Stimulated activated CD8-positive, alpha-beta memory T cell treated with anti-CD3 and anti-CD28 coated beads, Interleukin-4, amount 100 ng/mL, for 48 hours (primary cell): ENCODE data around the gene ARHGAP11A.
"Not testable (repeated sequence)": the region's sequence is repeated elsewhere in the genome, so short reads cannot be mapped to it uniquely, and the experiment has no call there.

Source experiments
- DNase-seq: peaks from one replicate; pipeline ENCODE4 v3.0.0-alpha.2; 2020

ARHGAP11A gene, protein sequence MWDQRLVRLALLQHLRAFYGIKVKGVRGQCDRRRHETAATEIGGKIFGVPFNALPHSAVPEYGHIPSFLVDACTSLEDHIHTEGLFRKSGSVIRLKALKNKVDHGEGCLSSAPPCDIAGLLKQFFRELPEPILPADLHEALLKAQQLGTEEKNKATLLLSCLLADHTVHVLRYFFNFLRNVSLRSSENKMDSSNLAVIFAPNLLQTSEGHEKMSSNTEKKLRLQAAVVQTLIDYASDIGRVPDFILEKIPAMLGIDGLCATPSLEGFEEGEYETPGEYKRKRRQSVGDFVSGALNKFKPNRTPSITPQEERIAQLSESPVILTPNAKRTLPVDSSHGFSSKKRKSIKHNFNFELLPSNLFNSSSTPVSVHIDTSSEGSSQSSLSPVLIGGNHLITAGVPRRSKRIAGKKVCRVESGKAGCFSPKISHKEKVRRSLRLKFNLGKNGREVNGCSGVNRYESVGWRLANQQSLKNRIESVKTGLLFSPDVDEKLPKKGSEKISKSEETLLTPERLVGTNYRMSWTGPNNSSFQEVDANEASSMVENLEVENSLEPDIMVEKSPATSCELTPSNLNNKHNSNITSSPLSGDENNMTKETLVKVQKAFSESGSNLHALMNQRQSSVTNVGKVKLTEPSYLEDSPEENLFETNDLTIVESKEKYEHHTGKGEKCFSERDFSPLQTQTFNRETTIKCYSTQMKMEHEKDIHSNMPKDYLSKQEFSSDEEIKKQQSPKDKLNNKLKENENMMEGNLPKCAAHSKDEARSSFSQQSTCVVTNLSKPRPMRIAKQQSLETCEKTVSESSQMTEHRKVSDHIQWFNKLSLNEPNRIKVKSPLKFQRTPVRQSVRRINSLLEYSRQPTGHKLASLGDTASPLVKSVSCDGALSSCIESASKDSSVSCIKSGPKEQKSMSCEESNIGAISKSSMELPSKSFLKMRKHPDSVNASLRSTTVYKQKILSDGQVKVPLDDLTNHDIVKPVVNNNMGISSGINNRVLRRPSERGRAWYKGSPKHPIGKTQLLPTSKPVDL

DNA sequence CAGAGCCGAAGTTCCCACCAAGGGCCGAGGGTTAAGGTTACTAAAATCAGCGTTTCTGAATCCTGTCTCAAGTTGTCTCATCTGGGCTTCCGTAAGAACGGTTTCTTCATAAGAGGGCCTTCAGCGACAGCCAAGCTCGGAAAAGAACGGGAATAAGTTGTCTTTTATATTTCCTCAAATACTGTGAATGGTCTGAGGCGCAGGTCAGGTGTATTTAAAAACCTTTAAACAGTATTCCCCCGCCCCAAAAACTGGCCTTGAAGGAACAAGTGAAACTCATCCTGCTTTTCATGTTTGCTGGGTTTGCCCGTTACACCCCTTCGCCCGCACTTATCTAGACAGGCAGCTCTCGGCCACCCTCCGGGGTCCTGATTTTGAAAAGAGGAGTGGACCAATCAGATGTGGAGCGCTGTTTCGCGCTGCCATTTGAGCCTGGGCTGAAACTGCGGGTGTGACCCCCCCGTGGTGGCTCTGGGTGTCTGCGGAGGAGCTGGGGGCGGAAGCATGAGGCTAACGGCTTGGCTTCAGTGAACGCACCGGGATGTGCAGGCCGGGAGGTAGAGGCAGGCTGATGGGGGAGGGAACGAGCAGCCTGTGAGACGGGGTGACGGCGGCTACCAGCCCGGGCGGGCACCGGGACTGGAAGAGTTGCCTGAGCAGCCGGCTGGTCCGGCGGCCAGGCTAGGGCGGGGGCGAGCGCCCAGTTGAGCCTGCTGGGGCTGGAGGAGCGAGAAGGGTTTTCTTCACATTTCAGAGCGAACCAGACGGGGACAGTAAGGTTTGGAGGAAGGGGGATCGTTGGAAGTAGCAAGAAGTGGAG lies at the start of gene ARHGAP11A:
Gene ARHGAP11A, plus strand, starts transcription at position 454 of the 820 bp plus-strand sequence. CDS start 708 bp downstream, outside the sequence.
- DNase-seq = peak; percentile 87

DNA sequence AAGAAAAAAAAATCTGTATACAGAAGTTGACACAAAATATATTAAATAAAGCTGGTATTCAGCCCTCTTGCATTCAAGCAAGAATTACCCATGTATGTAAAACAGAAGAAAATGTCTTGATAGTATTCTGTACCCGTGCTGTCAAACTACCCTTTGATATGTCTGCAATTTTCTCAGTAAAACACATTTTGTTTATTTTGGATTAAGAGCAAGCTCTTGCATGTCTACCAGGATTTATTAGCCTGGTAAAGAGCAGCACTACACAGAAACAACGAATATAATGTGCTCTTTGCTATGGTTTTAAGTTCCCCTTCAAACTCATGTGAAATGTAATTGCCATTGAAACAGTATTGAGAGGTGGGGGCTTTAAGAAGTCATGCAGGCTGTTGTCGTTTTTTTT lies 46.3 kb upstream of the ARHGAP11A start:
- not testable (repeated sequence) for DNase-seq

DNA sequence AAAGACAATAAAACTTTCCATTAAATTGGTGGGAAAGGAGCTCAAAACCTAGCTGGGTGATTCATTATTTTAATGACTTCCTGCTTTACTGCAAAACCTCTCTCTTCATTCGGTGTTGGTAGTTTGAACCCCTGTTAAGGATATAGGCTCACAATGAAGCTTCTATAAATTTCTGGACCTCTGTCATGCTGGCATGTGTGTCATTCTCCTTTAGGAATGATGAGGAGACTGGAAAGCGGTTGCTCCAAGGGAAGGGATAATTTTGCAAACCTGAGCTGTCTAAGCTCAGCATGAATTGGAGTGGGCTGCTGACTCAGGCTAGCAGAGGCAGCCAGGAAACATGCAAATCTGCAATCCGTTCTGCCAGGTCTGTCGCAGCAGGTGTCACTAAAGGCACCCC lies 36.8 kb upstream of the ARHGAP11A start:
- not testable (repeated sequence) for DNase-seq

DNA sequence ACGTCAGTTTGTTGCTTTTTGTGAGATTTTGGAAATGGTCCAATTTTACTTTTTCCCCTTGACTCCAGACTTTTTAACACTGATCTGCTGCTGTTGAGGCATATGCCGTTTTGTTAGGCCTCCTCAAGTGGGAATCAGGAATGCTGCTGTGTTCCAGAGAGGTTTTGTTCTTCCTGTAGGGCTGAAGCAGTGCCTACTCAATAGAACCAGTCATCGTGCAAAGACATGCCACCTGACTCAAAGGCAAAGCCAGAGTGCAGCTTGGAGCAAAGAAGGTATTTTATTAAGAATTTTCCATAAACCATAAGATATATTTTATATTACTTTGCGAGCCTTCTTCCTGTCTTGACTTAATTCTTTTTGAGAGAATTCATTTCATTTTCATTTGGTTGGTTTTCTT lies 29.5 kb upstream of the ARHGAP11A start:
- DNase-seq = not testable (repeated sequence)

DNA sequence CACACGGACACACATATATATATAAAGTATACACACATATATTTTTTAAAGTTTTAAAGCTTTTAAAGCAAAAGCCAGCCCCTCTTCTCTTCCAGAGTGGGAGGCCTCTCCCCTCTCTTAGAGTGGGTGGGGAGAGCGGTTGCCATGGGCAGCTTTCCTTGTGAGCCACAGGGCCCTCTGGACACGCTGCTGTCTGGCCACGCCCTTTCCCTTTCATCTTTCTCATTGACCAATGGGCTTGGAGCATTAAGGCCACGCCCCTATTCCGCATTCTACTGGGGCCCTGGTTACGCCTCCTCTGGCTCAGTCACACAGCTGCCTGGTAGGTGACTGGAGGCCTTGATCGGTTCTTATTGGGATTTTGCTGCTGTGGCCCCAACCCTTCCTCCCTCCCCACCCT lies 22.2 kb upstream of the ARHGAP11A start, which contains the start of gene GOLGA8N:
Gene GOLGA8N, plus strand, starts transcription at position 306 of the 400 bp plus-strand sequence.
- DNase-seq = not testable (repeated sequence)

DNA sequence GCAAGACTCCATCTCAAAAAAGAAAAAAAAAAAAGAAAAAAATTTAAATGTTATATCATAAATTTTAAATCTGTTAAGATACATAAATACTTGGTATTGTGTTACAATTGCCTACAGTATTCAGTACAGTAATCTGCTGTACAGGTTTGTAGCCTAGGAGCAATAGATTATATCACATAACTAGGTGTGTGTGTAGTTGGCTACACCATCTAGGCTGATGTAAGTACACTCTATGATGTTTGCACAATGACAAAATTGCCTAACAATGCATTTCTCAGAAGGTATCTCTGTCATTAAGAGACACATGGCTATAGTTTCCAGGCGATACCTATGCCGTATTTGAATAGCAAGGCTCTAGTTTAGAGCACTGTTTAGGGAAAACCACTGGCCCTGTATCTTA lies 5.8 kb upstream of the ARHGAP11A start:
- DNase-seq = not testable (repeated sequence)

DNA sequence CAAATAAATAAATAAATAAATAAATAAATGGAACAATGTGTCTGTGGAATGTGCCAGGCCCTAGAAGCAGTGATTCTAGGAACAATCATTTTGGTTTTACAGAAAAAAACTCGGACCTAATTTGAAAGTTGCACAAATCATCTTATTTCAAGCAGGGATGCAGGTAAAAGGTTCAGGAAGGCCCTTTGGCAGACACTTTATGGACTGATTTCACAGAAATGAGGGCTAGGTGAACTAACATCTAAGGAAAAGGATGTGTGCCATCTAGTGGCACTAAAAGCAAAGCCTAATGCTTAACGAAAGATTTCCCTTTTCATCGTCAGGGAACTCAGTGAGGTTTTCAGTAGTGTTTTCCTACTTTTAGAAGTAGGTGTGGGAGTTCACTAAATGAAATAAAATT lies 4.6 kb upstream of the ARHGAP11A start:
- DNase-seq = not testable (repeated sequence)

DNA sequence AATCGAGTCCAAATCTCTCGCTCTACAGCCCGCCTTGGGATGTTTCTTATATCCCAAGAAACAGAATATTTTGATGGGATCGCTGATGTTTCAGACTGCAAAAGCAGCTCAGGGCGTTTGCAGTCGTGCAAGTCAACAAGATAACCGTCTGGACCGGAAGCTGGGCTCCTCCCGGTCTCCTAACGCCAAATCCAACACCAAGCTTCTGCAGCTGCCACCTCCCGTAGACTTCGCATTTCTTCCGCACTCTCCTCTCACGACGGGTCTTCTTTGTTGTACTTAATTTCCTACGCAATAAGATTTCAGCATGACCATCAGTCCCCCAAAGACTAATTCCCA lies 623 bp upstream of the ARHGAP11A start:
- not testable (repeated sequence) for DNase-seq

DNA sequence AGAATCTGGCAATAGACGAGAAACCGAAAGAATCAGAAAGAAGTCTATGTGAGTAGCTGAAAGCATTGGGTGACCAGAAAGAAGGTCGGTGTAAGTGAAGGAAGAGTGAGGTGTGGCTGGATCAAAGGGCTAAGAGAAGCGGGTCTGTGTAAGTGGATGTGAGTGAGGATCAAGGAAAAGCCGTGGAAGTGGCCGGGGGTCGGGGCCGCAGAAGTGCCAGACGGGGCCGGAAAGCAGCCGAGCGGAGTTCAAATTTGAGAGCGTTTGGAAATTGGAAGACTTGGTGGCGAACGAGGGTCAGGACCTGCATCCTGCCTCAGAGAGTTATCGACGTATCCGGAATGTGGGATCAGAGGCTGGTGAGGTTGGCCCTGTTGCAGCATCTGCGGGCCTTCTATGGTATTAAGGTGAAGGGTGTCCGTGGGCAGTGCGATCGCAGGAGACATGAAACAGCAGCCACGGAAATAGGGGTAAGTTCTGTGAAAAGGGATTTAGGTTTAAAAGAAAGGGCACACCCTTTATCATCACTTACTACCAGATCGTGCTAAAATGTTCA lies 645 bp downstream of the ARHGAP11A start:
- peak; percentile 33 for DNase-seq

DNA sequence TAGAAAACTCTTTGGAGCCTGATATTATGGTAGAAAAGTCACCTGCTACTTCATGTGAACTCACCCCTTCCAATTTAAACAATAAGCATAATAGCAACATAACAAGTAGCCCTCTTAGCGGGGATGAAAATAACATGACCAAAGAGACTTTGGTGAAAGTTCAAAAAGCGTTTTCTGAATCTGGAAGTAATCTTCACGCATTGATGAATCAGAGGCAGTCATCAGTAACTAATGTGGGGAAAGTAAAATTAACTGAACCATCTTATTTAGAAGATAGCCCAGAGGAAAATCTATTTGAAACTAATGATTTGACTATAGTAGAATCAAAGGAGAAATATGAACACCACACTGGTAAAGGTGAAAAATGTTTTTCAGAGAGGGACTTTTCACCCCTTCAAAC lies 21.1 kb downstream of the ARHGAP11A start:
- no peak for DNase-seq

DNA sequence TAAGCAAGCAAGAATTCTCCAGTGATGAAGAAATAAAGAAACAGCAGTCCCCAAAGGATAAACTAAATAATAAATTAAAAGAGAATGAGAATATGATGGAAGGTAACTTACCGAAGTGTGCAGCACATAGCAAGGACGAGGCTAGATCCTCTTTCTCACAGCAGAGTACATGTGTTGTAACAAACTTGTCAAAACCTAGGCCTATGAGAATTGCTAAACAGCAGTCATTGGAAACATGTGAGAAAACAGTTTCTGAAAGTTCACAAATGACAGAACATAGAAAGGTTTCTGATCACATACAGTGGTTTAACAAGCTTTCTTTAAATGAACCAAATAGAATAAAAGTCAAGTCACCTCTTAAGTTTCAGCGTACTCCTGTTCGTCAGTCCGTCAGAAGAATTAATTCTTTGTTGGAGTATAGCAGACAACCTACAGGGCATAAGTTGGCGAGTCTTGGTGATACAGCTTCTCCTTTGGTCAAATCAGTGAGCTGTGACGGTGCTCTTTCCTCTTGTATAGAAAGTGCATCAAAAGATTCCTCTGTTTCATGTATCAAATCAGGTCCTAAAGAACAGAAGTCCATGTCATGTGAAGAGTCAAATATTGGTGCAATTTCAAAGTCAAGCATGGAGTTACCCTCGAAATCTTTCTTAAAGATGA lies 21.7 kb downstream of the ARHGAP11A start:
- DNase-seq = no peak

DNA sequence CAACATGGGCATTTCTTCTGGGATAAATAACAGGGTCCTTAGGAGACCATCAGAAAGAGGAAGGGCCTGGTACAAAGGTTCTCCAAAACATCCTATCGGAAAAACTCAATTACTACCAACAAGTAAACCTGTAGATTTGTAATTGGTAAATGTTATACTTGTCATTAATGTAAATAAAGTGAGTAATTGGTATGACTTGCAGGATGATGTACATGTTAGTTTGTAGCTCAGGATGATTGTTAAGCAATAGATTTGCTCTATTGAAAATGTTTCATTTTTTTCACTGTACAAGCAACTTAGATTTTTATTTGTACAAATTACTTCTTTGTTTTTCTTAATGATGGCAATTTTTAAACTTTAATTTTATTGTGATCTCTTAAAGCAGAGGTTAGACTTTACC lies 22.4 kb downstream of the ARHGAP11A start:
- no peak for DNase-seq

DNA sequence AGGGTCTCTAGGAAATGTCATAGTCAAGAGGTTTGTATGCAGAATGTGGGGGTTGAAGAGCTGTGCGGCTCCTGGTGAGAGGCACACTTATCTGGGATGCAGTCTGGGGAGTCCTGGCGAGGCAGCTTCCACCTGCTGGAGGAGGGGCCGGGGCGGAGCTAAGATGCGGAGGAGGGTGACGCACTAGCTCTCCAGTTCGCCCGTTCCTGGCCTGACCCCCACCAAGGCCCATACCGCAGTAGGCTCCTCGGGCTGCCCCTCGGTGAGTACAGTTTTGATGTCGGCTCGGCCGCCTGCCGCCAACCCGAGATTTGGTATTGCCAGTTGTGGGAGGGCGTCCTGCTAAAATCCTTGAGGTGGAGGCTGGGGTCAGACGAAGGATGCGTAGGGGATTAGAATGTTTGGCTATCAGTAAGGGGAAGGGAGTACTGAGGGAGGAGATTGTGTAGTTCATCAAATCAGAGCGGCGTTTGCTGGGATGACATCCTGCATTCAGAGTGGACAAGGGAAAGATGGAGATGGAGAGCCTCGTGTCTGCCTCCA lies 26.3 kb downstream of the ARHGAP11A start, which contains the start of gene SCG5:
Gene SCG5, plus strand, starts transcription at position 194 of the 543 bp plus-strand sequence. CDS start 1,883 bp downstream, outside the sequence.
- DNase-seq = no peak

DNA sequence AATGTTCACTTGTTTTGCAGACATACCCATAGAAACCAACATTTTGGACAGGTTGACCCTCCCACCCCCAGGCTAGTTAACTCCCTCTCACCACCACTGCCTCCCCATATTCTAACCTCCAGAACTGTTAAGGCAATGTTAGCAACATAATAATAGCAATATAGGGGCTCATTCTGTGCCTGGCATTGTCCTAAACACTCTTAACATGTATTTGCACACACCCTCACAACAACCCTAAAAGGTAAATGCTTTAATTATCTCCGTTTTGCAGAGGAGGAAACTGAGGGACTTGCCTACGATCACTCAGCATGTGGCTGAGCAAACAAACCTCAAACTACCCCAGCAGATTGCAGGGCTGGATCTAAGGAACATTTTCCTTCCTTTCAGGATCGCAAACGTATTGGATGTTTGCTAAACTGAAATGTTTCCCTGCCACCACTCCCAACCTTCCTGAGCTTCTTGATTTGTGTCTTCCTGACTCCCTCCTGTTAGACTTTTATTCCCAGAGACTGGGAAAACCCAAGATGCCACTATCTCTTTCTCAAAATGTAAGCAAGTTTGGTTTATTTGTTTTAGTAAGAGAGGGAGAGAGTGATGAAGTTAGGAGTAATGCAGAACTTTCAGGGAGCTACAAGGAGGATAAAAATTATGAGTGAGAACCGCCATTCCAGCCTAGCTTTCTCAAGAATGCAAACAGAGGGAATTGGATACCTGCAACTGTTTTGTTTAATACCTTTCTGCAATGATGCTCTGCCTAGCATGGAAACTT lies 27.5 kb downstream of the ARHGAP11A start:
- DNase-seq = no peak

DNA sequence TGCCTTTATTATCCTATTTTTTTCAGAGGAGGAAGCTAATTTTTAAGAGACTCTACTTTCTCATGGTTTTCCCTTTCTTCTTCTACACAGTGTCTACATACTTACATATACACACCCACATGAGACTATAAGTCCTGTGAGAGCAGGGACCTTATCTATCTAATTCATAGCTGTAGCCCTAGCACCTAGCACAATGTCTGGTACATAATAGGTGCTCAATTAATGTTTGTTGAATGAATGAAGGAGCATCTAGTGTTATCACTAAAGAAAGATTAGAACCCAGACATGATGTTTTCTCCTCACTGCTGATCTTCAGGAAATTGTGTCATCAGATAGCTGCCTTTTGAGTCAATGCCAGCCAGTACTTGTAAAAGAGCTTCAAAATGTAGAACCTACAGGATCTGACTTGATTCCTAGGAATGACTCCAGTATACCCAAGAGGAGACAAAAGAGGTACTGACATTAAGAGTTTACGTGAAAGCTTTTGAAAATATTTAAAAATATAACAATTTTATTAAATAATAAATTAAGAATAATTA lies 28.7 kb downstream of the ARHGAP11A start:
- no peak for DNase-seq

DNA sequence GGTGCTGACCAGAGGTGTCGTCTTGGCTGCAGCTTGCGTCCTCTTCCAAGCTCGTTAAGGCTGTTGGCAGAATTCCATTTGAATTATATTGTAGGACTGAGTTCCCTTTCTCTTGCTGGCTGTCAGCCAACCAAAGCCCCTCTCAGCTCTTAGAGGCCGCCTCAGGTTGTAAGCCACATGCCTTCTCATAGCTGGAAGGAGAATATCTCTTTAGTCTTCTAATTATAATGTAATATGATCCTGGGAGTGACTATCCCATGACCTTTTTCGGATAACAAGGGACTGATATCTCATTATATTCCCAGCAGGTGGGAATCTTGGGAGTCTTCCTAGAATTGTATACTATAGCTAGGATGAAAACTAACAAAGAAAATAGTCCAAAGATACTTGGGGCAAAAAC lies 31.0 kb downstream of the ARHGAP11A start:
- no peak for DNase-seq

DNA sequence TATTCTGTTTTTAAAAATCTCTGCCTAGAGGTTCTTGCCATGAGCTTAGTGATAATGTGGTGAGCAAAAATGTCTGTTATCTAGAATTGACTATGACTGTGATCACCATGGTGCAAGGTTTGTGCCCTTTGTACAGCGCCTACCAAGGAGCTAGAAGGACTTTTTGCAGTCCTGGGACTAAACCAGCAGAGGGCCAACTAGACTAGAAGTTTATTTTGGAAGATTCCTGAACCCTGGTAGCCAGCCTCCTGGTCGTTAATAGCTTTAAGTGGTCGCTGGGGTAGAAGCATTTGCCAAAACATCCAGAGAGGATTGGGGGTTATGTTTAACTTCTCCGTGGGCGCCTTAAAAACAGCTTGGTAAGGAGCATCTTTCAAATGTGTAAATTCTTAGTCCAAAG lies 34.0 kb downstream of the ARHGAP11A start:
- no peak for DNase-seq

DNA sequence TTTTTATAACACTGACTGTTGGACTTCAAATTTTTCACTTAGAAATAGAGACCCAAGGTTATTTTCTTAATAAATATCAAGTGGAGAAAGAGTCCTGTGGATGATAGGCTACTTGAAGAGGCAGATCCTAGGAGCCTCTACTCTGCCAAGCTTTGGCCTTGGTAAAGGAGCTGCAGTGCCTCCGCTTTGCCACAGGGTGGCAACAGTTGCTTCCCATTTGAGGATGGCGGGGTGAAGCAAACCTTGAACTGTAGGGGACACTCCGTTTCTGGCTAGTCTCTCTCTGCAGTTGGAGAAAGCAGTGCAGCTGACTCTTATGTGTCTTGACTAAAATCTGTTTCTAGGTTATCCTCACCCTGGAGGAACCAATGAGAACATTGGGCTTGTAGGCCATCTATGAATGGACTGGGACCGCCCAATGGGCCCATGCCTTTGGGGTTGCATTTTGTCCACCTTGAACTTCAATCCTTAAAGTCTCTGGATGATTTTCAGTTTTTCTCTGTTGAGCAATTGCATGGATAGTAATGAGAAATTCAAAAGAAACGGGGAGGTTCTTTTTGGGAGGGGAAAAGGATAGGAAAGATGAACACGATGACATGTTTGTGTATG lies 36.0 kb downstream of the ARHGAP11A start:
- peak; percentile 61 for DNase-seq

DNA sequence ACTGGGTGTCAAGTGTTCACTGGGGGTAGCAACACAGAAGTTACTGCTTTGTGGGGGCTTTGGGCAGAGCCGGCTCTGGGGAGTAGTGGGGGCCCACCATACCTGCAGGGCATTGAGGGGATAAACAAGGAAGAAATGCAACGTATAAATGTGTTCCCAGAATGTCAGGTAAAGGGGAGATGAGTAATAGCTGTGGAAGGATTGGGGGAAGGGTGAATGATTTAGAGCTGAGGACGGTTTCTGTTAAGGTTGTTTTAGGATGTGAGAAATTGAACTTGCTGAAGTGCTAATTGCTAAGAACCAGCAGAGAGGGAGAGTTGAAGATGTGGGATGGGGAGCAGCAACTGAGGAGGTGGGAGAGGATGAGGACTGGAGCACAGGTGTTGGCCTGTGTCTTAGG lies 36.9 kb downstream of the ARHGAP11A start:
- DNase-seq = no peak

DNA sequence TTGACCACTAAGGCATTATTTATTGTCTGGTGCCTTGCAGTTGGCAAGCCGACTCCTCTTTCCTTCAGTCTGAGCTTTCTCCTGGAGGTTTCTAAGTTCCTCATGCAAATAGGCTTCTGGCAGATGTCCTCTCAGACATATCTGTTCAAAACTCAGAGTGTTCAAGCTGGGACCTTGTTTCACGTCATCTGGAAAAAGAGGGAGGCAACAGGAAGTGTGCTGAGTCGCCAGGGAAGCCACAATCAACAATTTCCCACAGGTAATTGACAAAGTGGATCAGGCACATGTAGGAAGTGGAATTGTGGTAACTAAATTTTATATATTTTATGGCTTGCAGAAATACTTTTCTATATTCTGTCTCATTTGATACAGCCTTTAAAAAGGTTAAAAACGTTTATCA lies 40.8 kb downstream of the ARHGAP11A start:
- no peak for DNase-seq
